ENCODE results near the gene DEFB131B.
"Not testable (repeated sequence)": the region's sequence is repeated elsewhere in the genome, so short reads cannot be mapped to it uniquely, and the experiment has no call there.

The DEFB131B gene, protein sequence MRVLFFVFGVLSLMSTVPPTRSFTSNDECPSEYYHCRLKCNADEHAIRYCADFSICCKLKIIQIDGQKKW

DNA sequence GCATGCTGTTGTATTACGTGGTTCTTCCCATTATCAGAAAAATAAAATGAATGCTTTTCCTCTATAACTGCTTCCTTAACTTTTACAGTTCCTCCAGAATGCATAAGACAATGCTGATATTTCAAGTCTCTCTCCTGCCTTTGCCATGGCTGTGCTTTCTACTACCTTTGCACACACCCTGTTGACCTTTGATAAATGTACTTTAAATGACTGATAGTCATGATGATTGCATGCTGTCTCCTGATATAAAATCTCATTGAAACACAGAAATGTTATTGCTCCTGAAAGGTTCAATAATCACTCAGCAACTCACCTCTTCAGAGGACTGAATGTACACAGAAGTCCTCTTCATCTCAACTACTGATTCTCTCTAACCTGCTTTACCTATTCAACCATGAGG is at the start of gene DEFB131B:
Gene DEFB131B, plus strand, starts transcription at position 395 of the 400 bp plus-strand sequence. Its CDS starts 0 bp downstream, at position 395.
- H3K9me3 ChIP-seq (ENCODE audit: control insufficient read depth, insufficient read depth, low read length); H3K4me1 ChIP-seq (ENCODE audit: insufficient read depth, low read length); H3K9ac ChIP-seq (ENCODE audit: low read depth, low read length); H3K36me3 ChIP-seq (ENCODE audit: insufficient read depth, low read length): not testable (repeated sequence)

DNA sequence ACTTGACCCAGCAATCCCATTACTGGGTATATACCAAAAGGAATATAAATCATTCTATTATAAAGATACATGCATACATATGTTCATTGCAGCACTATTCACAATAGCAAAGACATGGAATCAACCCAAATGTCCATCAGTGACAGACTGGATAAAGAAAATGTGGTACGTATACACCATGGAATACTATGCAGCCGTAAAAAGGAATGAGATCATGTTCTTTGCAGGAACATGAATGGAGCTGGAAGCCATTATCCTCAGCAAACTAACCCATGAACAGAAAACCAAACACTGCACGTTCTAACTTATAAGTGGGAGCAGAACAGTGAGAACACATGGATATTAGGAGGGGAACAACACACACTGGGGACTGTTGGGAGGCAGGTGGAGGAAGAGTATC is 49.0 kb upstream of the DEFB131B start:
- H3K9ac ChIP-seq (ENCODE audit: low read depth, low read length); H3K9me3 ChIP-seq (ENCODE audit: control insufficient read depth, insufficient read depth, low read length); H3K4me1 ChIP-seq (ENCODE audit: insufficient read depth, low read length); H3K36me3 ChIP-seq (ENCODE audit: insufficient read depth, low read length): not testable (repeated sequence)

DNA sequence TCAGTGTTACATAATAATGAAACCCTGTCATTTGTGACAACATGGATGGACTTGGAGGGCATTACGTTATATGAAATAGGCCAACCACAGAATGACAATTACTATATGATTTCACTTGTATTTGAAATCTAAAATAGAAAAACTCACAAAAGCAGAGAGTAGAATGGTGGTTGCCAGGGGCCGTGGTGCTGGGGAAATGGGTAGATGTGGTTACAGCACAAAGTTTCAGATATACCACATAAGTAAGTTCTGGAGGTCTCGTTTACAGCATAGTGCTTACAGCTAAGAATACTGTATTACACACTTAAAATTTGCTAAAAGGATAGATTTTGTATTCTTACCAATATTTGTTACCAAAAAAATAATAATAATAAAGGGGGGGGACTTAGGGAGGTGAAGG is 48.6 kb upstream of the DEFB131B start:
- not testable (repeated sequence) for H3K9me3 ChIP-seq (ENCODE audit: control insufficient read depth, insufficient read depth, low read length); H3K9ac ChIP-seq (ENCODE audit: low read depth, low read length); H3K4me1 ChIP-seq (ENCODE audit: insufficient read depth, low read length); H3K36me3 ChIP-seq (ENCODE audit: insufficient read depth, low read length)

DNA sequence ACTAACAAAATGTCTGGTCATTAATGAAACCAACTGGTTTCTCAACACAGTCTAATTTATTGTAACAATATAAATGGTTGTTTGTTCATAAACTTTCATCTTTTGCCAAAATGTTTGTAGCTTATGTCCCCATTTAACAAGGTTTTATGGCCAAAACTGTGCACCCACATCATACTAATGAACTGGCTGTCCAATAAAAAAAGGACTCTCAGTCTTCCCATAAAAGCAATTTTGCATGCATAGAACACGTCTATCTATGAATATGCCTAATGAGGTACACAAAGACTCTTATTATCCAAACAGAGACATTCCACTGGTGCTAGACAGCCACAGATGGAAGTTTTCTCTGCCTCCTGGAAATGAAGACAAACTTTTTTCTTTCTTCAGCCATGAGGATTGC is 45.4 kb upstream of the DEFB131B start, which contains the start of gene DEFB108B:
Gene DEFB108B, plus strand, starts transcription at position 390 of the 400 bp plus-strand sequence. Its CDS starts 0 bp downstream, at position 390.
- H3K4me1 ChIP-seq (ENCODE audit: insufficient read depth, low read length); H3K9ac ChIP-seq (ENCODE audit: low read depth, low read length); H3K9me3 ChIP-seq (ENCODE audit: control insufficient read depth, insufficient read depth, low read length); H3K36me3 ChIP-seq (ENCODE audit: insufficient read depth, low read length): not testable (repeated sequence)

DNA sequence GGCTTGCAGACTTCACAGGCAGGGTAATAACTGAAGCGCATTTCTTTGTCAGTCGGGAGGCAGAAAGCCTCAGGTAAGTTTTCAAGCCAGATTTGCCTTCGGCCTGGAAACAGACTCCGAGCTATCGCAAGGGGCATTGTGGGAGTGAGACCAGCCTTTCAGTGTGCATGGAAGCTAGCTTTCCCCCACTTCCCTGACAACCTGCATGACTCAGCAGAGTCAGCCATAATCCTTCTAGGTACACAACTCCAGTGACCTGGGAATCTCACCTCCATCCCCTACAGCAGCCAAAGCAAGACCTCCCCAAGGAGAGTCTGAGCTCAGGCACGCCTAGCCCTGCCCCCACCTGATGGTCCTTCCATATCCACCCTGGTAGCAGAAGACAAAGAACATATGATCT is 35.5 kb upstream of the DEFB131B start:
- not testable (repeated sequence) for H3K36me3 ChIP-seq (ENCODE audit: insufficient read depth, low read length); H3K4me1 ChIP-seq (ENCODE audit: insufficient read depth, low read length); H3K9ac ChIP-seq (ENCODE audit: low read depth, low read length); H3K9me3 ChIP-seq (ENCODE audit: control insufficient read depth, insufficient read depth, low read length)

- H3K4me1 ChIP-seq (ENCODE audit: insufficient read depth, low read length); H3K9me3 ChIP-seq (ENCODE audit: control insufficient read depth, insufficient read depth, low read length); H3K36me3 ChIP-seq (ENCODE audit: insufficient read depth, low read length); H3K9ac ChIP-seq (ENCODE audit: low read depth, low read length): not testable (repeated sequence)
Observed at GRCh38 chr11:71843355-71843754, 34.9 kb upstream of the DEFB131B start.

DNA sequence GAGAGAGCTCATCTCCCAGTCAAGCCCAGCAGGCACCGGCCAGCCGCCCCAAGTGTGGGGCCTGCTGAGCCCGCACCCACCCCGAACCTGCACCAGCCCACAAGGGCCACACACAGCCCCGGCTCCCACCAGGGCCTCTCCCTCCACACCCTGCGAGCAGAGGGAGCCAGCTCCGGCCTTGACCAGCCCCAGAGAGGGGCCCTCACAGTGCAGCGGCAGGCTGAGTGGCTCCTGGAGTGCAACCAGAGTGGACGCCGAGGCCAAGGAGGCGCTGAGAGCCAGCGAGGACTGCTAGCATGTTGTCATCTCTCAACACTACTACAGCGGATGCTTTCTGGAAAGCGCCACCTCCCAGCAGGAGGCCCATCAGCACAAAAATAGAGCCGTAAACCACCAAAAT is 34.4 kb upstream of the DEFB131B start:
- Histone ChIP-seq H3K36me3 (ENCODE audit: insufficient read depth, low read length) (no peaks in the 10 kb centered on the region), H3K9me3 (ENCODE audit: control insufficient read depth, insufficient read depth, low read length) (no peaks in the 10 kb centered on the region), H3K9ac (ENCODE audit: low read depth, low read length) (peak overlapping the region; percentile 38; the same call in 1 of the 2 replicates), H3K4me1 (ENCODE audit: insufficient read depth, low read length) (0 out of 2 replicates have a peak, but pooled peaks cover 3% of the 10 kb centered on the region)

DNA sequence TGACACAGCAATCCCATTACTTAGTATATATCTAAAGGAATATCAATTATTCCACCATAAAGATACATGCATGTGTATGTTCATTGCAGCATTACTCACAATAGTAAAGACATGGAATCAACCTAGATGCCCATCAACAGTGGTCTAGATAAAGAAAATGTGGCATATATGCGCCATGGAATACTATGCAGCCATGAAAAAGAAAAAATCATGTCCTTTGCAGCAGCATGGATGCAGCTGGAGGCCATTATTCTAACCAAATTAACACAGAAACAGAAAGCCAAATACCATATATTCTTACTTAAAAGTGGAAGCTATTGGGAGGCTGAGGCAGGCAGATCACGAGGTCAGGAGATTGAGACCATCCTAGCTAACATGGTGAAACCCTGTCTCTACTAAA is 24.4 kb upstream of the DEFB131B start:
- not testable (repeated sequence) for H3K9ac ChIP-seq (ENCODE audit: low read depth, low read length); H3K36me3 ChIP-seq (ENCODE audit: insufficient read depth, low read length); H3K4me1 ChIP-seq (ENCODE audit: insufficient read depth, low read length); H3K9me3 ChIP-seq (ENCODE audit: control insufficient read depth, insufficient read depth, low read length)

GRCh38 chr11:71855880-71856279 is 22.4 kb upstream of the DEFB131B start:
- not testable (repeated sequence) for H3K9me3 ChIP-seq (ENCODE audit: control insufficient read depth, insufficient read depth, low read length); H3K4me1 ChIP-seq (ENCODE audit: insufficient read depth, low read length); H3K9ac ChIP-seq (ENCODE audit: low read depth, low read length); H3K36me3 ChIP-seq (ENCODE audit: insufficient read depth, low read length)

- H3K4me1 ChIP-seq (ENCODE audit: insufficient read depth, low read length); H3K36me3 ChIP-seq (ENCODE audit: insufficient read depth, low read length); H3K9me3 ChIP-seq (ENCODE audit: control insufficient read depth, insufficient read depth, low read length); H3K9ac ChIP-seq (ENCODE audit: low read depth, low read length): not testable (repeated sequence)
Observed at GRCh38 chr11:71860835-71861234, 17.4 kb upstream of the DEFB131B start.

- not testable (repeated sequence) for H3K9me3 ChIP-seq (ENCODE audit: control insufficient read depth, insufficient read depth, low read length); H3K9ac ChIP-seq (ENCODE audit: low read depth, low read length); H3K4me1 ChIP-seq (ENCODE audit: insufficient read depth, low read length); H3K36me3 ChIP-seq (ENCODE audit: insufficient read depth, low read length)
Observed at GRCh38 chr11:71863978-71864627, 14.2 kb upstream of the DEFB131B start.

DNA sequence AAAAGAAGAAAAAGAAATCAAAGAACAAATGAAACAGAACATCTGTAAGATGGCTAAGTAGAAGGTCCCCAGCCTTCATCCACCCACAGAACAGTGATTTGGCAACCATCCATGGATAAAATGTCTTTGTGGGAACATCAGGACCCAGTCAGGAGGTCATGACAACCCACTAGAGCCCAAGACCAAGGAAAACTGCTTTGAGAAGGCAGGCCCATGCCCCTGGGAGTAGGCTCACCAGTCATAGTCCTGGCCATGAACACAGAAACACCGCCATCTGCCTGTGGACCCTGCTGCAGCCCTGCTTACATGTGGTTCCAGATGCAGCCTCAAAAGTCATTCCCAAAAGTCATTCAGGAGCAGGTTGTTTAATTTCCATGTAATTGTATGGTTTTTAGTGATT is 11.0 kb upstream of the DEFB131B start:
- H3K9me3 ChIP-seq (ENCODE audit: control insufficient read depth, insufficient read depth, low read length); H3K4me1 ChIP-seq (ENCODE audit: insufficient read depth, low read length); H3K36me3 ChIP-seq (ENCODE audit: insufficient read depth, low read length); H3K9ac ChIP-seq (ENCODE audit: low read depth, low read length): not testable (repeated sequence)

DNA sequence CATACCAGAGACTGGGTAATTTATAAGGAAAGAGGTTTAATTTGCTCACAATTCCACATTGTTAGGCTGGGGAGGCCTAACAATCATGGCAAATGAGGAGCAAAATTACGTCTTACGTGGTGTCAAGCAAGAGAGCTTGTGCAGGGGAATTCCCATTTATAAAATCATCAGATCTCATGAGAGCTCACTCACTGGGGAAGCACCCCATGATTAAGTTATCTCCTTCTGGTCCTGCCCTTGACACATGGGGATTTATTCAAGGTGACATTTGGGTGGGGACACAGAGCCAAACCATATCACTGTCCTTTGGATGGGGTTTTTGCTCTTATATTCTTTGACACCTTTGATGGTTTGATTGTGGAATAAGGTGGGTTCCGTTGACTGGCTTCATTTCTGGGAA is 8.3 kb upstream of the DEFB131B start:
- H3K9me3 ChIP-seq (ENCODE audit: control insufficient read depth, insufficient read depth, low read length); H3K9ac ChIP-seq (ENCODE audit: low read depth, low read length); H3K36me3 ChIP-seq (ENCODE audit: insufficient read depth, low read length); H3K4me1 ChIP-seq (ENCODE audit: insufficient read depth, low read length): not testable (repeated sequence)

DNA sequence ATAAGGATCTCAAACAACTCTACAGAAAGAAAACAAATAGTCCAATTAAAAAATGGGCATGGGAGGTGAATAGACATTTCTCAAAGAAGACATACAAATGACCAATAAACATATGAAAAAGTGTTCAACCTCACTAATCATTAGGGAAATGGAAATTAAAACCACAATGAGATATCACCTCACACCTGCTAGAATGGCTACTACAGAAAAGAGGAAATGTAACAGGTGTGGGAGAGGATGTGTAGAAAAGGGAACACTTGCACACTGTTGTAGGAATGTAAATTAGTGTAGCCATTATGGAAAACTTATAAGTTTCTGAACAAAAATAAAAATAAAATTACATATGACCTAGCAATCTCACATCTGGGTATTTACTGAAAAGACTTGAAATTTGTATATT is 7.6 kb upstream of the DEFB131B start:
- not testable (repeated sequence) for H3K9ac ChIP-seq (ENCODE audit: low read depth, low read length); H3K36me3 ChIP-seq (ENCODE audit: insufficient read depth, low read length); H3K9me3 ChIP-seq (ENCODE audit: control insufficient read depth, insufficient read depth, low read length); H3K4me1 ChIP-seq (ENCODE audit: insufficient read depth, low read length)

- H3K9me3 ChIP-seq (ENCODE audit: control insufficient read depth, insufficient read depth, low read length); H3K4me1 ChIP-seq (ENCODE audit: insufficient read depth, low read length); H3K9ac ChIP-seq (ENCODE audit: low read depth, low read length); H3K36me3 ChIP-seq (ENCODE audit: insufficient read depth, low read length): not testable (repeated sequence)
Observed at GRCh38 chr11:71876262-71876661, 2.0 kb upstream of the DEFB131B start.

DNA sequence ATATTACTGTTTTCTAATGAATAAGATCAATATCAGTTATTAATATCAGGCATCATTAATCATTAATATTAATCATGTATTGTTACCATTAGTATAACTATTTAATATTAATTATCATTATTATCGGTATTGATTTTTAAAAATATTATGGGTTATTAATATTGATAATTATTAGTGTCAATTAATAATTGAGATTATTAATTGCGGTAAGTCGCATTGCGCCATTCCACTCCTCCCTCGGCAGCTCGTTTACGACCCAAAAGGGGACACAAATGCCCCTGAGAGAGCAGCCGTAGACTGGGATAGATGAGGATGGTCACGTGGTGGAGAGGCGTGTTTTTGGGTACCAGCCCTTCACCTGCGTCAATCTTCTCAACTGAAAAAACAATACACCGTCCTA is 7.6 kb downstream of the DEFB131B start:
- H3K4me1 ChIP-seq (ENCODE audit: insufficient read depth, low read length); H3K36me3 ChIP-seq (ENCODE audit: insufficient read depth, low read length); H3K9ac ChIP-seq (ENCODE audit: low read depth, low read length); H3K9me3 ChIP-seq (ENCODE audit: control insufficient read depth, insufficient read depth, low read length): not testable (repeated sequence)

All from ES-I3 (cell line).